GM18873 (cell line): ENCODE measurements around the gene FBXO17.
"Not testable (repeated sequence)": the region's sequence is repeated elsewhere in the genome, so short reads cannot be mapped to it uniquely, and the experiment has no call there.

ENCODE experiments used
- ATAC-seq: cut with Tn5 transposase; IDR thresholded peaks from one replicate; pipeline ENCODE4 v1.9.1; 2021; ENCODE audit warnings: mild to moderate bottlenecking, moderate library complexity, moderate number of reproducible peaks; ENCODE audit not compliant: unreplicated experiment, low FRiP score

Gene FBXO17

DNA sequence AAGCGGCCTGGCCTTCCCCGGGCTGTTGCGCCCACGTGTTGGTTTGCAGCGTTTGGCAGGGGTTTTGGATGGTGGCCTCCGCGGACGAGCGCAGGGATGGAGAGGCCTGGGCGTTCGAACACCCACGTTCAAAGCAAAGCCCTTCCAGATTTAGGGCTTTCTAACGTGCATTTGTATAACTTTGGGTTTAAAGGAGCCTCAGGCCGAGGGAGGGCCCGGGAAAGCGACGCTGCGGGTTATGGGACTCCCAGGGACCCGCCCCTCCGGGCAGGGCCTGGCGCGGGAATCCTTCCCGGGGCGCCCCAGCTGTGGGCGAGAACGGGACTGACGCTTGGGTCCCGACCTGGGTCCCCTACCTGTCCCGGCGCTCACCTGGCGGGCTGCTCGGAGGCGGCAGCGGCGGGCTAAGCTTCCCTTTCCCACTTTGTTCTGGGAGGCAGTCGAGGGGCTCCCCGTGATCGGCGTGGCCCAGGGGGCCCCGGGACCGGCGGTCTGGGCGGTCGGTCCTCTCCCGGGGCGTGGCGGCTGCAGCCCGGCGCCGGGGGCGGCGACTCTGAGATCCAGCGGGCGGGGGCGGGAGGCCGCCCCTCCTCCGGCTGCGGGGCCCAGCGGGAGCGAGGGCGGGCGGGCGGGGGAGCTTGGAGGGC, at the start of gene FBXO17:
FBXO17 (minus strand) TSS at position 529 of the 647 bp plus-strand sequence. CDS start 25,423 bp downstream, outside the sequence.
- no peak for ATAC-seq

DNA sequence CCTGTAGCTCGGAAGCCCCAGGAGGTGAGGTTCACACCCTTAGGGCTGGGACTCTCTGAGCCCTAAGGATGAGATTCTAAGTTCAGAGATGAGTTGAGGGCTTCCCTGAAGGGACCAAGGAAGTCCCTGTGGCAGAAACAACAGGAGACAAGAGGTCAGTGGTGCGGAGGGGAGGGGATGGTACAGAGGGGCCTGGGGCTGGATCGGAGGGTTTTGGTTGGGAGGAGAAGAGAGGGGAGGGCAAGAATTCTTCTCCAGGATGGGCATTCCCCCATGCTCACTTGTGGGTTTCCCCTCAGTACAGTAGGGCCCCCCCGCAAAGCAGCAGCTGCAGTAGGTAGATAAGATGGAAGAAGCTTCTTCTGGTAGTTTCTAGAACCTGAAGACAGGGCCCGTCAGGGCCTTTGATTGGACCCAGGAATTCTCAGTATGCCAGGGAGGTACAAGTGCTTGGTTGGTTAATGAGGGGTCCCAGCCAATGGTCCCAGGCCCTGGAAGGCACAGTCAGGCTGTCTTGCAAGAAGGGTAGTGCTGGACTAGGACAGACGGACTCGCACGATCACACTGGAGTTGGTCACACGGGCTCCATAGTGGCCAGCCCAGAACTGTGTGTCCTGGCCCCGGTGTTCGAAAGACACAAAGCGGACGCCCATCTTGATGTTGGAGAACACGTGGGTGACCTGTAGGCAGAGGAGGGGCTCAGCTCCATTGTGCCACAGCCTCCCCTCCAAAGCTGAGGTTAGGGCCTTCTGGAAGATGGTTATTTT, 49.5 kb upstream of the FBXO17 start:
- ATAC-seq = no peak

- no peak for ATAC-seq
These were observed 45.5 kb upstream of the FBXO17 start for GRCh38 chr19:39021063-39021462.

DNA sequence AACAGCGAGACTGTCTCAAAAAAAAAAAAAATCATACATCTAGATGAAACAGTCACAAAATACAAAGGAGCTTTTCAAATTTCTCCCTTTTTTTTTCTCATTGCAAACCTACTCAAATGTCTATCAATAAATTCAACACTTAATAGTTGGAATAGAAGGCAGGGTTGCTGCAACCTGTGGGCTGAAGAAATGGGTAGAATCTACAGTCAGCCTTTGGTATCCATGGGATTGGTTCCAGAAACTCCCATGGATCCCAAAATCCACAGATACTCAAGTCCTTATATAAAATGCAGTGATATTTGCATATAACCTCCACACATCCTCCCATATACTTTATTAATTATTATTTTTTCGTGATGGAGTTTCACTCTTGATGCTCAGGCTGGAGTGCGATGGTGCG, 42.1 kb upstream of the FBXO17 start:
- ATAC-seq = no peak

DNA sequence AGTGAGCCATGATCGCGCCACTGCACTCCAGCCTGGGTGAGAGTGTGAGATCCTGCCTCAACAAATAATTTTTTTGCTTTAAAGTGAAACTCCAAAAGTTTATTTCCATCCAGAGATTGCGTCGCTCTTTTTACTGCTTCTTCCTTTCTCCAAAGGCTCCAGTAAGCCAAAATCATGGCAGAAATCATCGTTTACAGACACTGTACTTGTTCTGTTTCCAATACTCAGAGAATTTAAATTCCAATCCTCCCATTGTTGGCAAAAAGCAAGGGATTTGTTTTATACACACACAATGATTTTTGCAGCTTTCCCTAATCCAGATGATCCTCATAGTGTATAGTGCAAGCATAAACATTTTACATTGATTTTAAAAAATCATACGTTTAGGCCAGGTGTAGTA, 41.5 kb upstream of the FBXO17 start:
- no peak for ATAC-seq

GRCh38 chr19:39014037-39014436, 38.5 kb upstream of the FBXO17 start:
- no peak for ATAC-seq

DNA sequence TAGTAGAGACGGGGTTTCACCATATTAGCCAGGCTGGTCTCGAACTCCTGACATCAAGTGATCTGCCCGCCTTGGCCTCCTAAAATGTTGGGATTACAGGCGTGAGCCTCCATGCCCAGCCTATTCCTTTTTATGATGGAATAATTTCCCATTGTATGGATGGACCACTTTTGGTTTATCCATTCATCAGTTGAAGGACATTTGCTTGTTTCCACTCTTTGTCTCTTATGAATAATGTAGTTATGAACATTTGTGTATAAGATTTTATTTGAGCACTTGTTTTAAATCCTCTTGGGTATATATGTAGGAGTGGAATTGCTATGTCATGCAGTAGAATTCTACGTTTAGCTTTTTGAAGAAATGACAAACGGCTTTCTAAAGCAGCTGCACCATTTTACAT, 33.5 kb upstream of the FBXO17 start:
- ATAC-seq = no peak

GRCh38 chr19:39008137-39008536, 32.6 kb upstream of the FBXO17 start:
- no peak for ATAC-seq

DNA sequence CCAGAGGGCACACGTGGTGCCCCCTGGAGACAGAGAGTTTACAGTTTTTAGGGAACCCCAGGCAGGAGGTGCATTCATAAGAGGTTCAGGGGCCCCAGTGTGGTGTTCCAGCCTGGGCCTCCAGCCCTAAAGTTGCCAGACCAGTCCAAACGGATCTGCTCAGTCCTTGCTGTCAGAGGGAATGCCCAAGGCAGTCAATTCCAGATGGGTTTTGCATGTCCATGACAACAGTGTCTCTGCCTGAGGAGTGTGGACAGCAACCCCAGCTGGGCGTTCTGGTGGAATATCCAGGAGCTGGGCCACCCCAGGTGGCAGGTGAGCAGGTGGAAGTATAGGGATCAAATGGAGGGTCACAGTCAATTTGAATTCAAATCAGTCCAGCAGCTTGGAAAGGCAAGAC, 31.6 kb upstream of the FBXO17 start:
- no peak for ATAC-seq

DNA sequence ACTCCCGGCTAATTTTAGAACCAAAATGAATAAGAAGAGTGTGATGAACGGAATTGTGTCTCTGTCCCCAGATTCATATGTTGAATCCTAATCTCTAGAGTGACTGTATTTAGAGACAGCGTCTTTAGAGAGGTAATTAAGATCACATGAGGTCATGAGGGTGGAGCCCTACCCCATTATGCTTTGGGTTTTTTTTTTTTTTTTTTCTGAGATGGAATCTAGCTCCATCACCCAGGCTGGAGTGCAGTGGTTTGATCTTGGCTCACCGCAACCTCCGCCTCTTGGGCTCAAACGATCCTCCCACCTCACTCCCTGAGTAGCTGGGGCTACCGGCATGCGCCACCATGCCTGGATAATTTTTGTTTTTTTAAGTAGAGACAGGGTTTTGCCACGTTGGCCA, 28.9 kb upstream of the FBXO17 start:
- no peak for ATAC-seq

- no peak for ATAC-seq
These were observed 28.3 kb upstream of the FBXO17 start for GRCh38 chr19:39003796-39004195.

DNA sequence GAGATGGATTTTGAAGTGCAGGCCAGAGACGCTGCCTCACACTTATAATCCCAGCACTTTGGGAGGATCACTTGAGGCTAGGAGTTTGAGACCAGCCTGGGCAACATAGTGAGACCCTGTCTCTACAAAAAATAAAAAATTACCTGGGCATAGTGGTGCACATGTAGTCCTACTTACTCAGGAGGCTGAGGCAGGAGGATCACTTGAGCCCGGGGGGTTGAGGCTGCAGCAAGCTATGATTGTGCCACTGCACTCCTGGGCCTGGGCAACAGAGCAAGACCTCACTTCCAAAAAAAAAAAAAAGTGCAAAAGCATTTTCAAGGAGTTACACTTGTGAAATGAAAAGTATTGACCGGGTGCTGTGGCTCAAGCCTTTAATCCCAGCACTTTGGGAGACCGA, 27.6 kb upstream of the FBXO17 start:
- no peak for ATAC-seq

GRCh38 chr19:39001041-39001440, 25.5 kb upstream of the FBXO17 start:
- no peak for ATAC-seq

DNA sequence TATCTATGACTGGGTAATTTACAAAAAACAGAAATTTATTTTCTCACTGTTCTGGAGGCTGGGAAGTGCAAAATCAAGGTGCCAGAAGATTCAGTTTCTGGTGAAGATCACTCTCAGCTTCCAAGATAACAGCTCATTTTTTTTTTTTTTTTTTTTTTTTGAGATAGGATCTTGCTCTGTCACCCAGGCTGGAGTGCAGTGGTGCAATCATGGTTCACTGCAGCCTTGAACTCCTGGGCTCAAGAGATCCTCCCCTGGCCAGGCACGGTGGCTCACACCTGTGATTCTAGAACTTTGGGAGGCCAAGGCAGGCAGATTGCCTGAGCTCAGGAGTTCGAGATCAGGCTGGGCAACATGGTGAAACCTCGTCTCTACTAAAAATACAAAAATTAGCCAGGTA, 22.0 kb upstream of the FBXO17 start:
- ATAC-seq = not testable (repeated sequence)

DNA sequence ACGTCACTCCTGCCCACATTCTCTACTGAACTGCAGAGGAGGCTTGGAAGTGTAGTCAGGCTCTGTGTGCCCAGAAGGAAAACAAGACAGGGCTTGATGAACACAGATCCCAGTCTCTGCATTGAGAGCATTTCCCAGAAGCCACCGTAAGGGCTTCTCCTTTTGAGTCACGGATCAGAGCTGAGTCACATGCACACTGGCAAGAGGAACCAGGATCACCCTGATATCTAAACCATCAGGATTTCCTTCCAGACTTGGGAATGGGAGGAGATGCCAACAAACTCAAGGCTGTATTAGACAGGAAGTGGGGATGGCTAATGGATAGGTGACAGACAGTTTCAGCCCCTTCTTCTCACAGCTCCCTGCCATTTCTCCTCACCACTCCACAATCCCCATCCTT, 17.7 kb upstream of the FBXO17 start:
- no peak for ATAC-seq

DNA sequence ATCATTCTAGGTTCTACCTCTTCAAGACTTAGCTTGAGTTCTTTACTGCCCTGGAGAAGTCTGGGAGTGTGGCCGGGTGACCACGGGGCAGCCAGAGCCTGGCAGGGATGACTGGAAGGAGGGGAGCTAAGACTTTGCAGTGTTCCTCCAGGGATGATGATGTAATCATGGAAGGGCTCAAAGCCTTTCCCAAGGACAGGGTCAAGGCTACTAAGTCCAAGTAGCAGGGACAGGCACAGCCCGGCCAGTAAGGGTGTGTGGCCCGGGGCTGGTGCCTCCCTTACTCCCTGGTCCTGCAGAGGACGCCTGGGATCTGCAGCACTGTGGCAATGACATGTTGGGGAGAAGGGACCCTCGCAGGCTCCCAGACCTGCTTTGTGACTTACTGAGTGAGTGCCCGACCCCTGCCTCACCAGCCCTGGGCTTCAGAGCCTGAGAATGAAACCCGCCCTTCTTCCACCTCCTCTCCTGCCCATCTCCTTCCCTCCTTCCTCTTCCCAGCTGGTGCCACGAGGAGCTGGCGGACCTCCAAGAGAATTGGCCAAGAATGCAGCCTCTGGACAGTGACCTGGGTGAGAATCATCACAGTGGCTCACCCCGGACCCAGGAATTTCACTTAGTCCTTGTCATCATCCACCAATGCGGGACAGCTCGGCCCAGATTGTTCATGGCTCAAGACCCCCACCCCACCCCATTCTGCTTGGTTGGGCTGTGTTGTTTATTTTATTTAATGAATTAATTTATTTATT, 15.6 kb upstream of the FBXO17 start:
- ATAC-seq = no peak

DNA sequence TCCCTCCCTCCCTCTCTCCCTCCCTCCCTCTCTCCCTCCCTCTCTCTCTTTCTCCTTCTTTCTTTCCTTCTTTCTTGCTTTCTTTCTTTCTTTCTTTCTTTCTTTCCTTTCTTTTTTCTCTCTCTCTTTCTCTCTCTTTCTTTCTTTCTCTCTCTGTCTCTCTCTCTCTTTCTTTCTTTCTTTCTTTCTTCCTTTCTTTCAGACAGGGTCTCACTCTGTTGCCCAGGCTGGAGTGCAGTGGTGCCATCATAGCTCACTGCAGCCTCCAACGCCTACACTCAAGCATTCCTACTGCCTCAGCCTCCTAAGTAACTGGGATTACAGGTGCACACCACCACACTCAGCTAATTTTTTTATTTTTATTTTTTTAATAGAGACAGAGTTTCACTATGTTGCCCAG, 14.1 kb upstream of the FBXO17 start:
- not testable (repeated sequence) for ATAC-seq

DNA sequence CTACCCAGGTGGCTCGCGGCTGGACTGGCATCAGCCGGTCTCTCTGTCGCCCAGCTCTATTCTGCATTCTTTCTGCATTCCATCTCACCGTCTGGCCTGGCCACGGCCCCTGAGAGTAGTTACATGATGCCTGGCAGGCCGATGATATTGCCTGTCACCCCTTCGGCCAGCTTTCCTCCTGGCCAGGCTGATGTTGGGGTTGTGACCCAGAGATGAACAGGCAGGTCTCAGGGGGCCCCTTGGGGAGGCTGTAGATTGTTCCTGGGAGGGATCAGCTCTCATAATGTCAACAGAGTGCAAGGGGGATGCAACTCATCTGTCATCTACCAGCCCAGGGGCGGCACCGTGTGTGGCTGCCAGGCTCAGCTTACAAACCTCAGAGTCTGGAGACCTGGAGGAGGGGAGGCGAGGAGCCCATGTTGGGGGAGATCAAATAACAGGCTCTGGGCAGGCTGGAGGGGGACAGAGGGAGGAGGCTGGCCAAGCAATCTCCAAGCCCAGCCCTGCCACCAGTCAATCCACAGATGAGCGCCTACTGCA, 13.6 kb upstream of the FBXO17 start:
- ATAC-seq = no peak

- not testable (repeated sequence) for ATAC-seq
These were observed 13.1 kb upstream of the FBXO17 start for GRCh38 chr19:38988627-38989026.

DNA sequence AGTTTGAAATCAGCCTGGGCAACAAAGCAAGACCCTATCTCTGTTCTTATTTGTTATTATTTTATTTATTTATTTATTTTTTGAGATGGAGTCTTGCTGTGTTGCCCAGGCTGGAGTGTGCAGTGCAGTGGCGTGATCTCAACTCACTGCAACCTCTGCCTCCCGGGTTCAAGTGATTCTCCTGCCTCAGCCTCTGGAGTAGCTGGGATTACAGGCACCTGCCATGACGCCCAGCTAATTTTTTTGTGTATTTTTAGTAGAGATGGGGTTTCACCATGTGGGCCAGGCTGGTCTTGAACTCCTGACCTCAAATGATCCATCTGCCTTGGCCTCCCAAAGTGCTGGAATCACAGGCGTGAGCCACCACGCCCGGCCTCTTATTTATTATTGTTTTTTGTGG, 12.2 kb upstream of the FBXO17 start:
- not testable (repeated sequence) for ATAC-seq

- no peak for ATAC-seq
These were observed 9.7 kb upstream of the FBXO17 start for GRCh38 chr19:38985262-38985661.
